Midbrain (tissue), 1 donor: ENCODE results near the gene SMIM44.
"Not testable (repeated sequence)": the region's sequence is repeated elsewhere in the genome, so short reads cannot be mapped to it uniquely, and the experiment has no call there.

Experiments used
- DNase-seq: peaks from one replicate; lab custom pipeline; 2025; lab: John Stamatoyannopoulos, UW

Gene SMIM44

DNA sequence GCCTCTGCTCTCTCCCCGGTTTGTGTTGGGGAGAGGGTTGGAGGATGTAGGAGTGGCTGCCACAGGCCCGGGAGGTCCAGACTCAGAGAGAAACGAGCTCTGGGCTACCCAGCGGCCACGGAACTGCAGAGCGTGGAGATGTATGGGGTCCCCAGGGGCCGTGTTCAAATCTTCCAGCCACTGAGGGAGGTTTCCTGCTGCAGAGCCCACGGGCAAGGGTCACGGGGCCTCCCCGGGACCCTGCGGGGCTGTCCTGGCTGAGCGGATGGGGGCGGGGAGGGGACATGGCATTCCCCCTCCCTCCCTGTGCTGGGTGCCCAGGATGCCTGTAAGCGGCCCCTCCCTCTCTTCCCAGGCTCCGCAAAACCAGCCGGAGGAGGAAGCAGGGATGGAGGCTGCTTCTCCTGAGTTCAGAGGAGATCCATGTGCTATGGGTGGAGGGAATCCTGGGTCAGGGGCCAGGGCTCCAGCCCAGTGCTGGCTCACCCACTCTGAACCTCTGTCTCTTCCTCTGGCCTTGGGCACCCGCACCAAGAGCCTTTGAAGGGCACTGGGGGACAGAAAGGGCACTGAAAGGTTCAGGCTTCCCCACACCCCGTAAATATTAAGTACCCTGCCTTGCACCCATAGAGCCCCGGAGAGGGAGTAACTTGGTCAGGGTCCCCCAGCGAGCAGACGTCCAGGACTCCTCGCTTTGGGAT lies 25.6 kb downstream of the SMIM44 start:
- DNase-seq = no peak

DNA sequence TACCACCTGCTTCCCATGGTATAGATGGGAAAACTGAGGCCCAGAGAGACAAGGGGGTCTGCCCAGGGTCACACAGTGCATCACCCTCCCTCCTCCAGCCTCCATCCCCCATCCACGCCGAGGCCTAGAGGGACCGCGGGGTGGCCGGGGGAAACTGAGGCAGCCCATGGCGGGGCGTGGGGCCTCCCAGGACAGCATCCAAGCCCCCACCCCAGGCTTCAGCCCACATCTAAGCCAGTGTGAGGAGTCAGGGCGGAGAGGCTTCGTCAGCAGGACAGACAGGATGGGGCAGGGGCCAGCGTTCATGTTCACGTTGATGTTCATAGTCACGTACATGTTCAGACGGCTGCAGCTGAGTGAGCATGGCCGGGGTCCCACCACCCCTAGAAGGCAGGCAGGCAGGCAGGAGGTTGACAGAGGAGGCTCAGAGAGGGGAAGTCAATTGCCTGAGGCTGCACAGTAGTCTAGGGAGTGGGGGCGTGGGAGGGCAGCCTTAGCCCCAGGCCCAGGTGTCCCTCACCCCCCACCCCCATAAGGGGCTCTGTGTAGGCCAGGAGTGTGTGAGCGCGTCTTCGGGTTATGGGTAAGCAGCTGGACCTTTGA lies 26.2 kb downstream of the SMIM44 start:
- no peak for DNase-seq

- DNase-seq = no peak
These were observed 27.2 kb downstream of the SMIM44 start for GRCh38 chr19:3455960-3456601.

- DNase-seq = no peak
These were observed 27.8 kb downstream of the SMIM44 start for GRCh38 chr19:3455393-3455955.

DNA sequence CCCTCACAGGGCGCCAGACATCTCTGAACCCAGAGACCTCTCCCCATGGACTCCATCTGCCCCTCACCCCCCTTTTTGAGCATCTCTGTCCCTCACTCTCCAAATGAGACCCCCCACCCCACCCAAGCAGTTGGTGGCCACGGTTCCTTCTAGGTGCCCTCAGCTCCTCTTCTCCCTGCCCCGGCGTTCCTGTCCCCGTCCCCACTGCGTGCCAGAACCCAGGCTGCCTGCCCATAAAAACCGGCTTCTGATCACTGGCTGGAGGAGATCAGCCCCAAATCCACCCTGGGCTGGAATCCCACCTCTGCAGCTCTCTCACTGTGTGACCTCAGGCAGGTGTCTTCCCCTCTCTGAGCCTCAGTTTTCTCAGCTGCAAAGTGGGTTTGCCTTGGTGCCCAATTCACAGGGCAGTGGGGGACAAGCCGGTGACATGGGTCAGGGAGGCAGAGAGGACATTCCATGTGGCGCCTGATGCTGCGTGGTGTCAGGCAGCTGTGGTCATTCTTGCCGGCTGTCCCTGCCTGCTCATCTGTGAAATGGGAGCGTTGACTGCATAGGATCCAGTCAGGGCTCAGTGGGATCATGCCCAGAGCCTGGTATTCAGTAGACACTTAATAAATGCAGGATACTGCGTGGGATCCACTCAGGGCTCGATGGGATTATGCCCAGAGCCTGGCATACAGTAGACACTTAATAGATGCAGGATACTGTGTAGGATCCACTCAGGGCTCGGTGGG lies 28.4 kb downstream of the SMIM44 start:
- no peak for DNase-seq

- no peak for DNase-seq
These were observed 29.4 kb downstream of the SMIM44 start for GRCh38 chr19:3453840-3454239.

- DNase-seq = not testable (repeated sequence)
These were observed 30.4 kb downstream of the SMIM44 start for GRCh38 chr19:3452942-3453214.

DNA sequence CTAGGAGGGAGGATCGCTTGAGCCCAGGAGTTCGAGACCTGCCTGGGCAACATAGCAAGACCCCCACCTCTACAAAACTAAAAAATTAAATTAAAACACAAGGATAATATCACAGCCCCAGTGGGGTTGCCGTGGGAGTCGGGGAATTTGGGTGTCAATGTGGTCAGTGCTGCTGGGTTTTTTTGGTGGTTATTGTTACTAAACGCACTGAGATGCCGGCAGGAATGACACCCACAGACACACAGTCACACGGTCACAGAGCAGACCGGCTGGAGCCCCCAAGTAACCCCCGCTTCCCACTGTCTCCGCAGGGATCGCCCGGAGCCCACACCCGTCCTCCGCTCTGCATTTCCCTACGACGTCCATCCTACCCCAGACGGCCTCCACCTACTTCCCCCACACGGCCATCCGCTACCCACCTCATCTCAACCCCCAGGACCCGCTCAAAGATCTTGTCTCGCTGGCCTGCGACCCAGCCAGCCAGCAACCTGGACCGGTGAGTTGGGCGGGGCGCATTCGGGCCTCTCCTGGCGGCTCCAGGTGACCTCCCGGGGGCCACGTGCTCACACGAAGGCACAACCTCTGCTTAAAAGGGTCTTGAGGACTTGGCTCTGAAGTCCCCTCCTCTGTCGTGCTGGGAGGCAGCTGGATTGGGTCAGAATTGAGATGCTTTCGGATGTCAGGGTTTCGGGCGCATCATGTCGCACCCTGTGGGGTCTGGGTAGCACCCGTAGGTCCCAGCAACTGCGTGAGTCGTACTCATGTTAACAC lies 30.9 kb downstream of the SMIM44 start:
- no peak for DNase-seq

DNA sequence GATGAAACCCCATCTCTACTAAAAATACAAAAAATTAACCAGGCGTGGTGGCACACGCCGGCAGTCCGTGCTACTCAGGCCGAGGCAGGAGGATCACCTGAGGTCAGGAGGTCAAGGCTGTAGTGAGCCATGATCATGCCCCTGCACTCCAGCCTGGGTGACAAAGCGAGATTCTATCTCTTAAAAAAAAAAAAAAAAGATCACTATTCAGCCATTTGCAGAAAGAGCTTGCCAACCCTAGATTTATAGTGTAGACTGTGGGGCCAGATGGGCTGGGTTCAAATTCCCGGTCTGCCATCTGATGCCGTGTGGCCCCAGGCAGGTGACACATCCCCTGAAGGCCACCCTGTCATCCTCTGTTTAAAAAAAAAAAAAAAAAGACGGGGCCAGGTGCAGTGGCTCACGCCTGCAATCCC lies 31.8 kb downstream of the SMIM44 start:
- DNase-seq = no peak

- no peak for DNase-seq
These were observed 32.3 kb downstream of the SMIM44 start for GRCh38 chr19:3450796-3451411.

DNA sequence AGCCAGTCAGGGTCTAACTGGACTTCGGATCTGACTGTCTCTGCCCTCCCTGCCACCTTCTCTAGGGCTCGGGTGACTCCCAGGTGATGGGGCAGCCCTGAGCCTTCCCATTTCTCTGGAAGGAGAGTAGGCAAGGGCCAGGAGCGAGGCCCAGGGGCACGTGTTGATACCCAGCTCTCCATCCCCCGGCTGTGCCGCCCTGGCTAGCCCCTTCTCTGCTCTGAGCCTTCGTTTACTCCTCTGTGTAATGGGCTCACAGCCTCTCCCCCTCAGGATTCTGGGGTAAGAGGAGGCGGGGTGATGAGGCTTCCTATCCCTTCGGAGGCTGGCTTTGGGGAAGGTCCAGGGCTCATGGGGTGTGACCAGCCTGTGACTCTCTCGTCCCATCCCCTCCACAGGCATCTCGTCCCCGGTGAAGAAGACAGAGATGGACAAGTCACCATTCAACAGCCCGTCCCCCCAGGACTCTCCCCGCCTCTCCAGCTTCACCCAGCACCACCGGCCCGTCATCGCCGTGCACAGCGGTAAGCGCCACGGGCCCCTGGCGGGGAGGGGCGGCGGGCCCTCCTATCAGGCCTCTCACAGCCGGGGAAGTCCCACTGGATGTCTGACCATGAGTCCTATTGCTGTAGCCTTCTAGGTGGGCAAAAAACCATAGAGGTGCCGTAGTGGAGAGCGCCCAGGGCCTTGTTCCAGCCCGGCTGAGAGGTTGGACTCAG lies 34.5 kb downstream of the SMIM44 start:
- no peak for DNase-seq

DNA sequence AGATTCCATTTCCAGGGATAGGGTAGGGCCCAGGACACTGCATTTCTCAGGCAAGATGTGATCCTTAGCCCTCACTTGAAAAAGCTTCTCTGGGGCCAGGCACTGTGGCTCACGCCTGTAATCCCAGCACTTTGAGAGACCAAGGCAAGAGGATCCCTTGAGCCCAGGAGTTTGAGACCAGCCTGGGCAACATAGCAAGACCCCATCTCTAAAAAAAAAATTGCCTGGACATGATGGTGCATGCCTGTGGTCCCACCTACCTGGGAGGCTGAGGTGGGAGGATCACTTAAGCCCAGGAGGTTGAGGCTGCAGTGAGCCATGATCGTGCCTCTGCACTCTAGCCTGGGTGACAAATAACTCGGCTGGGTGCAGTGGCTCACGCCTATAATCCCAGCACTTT lies 36.6 kb downstream of the SMIM44 start:
- not testable (repeated sequence) for DNase-seq

- no peak for DNase-seq
These were observed 38.5 kb downstream of the SMIM44 start for GRCh38 chr19:3444695-3445234.

- DNase-seq = peak; percentile 15
These were observed 39.2 kb downstream of the SMIM44 start for GRCh38 chr19:3443840-3444694.

DNA sequence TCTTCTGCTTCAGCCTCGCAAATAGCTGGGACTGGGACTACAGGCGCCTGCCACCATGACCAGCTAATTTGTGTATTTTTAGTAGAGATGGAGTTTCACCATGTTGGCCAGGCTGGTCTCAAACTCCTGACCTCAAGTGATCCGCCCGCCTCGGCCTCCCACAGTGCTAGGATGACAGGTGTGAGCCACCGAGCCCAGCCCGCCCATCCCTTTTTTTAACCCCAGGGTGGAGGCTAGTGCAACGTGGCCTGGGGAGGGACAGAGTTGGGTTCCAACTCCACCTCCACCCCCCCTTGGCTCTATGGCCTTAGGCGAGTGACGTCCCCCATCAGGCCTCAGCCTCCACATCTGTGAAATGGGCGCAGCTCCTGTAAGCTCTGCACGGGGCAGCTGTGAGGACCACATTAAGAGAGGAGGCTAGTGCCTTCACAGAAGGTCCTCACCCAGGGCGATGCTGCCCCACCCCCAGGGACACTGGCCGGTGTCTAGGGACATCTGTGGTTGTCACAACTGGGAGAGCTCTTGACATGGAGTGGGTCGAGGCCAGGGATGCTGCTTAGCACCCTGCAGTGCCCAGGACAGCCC lies 40.7 kb downstream of the SMIM44 start:
- DNase-seq = no peak

DNA sequence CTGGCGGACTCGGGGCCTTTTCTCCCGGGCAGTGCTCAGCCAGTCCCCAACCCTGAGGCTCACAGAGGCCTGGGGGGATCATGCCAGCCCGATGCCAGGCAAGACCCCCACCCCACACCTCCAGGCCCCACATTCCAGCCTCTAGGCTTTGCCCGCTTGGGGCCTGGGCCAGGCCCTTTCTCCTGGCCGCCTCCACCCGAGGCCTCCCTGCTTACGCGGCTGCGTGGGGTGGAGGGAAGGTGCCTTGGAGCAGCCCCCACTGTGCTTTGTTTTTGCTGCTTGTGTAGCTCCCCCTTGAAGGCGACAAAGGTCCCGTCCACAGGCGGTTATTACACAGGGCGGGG lies 41.3 kb downstream of the SMIM44 start:
- DNase-seq = no peak

GRCh38 chr19:3441089-3441985 lies 41.9 kb downstream of the SMIM44 start:
- no peak for DNase-seq

GRCh38 chr19:3440082-3440481 lies 43.2 kb downstream of the SMIM44 start:
- DNase-seq = peak; percentile 5
